ENCODE results near the gene EFNB1. TPM values are rescaled to one million over a fixed set of nuclear protein-coding genes. Genes with fewer than 3 reads are reported as not detected.
"Not testable (repeated sequence)": the region's sequence is repeated elsewhere in the genome, so short reads cannot be mapped to it uniquely, and the experiment has no call there.

Gene EFNB1
- total RNA-seq, 4 donors from 2014 or later = 97.8 to 109 (median 102) TPM

DNA sequence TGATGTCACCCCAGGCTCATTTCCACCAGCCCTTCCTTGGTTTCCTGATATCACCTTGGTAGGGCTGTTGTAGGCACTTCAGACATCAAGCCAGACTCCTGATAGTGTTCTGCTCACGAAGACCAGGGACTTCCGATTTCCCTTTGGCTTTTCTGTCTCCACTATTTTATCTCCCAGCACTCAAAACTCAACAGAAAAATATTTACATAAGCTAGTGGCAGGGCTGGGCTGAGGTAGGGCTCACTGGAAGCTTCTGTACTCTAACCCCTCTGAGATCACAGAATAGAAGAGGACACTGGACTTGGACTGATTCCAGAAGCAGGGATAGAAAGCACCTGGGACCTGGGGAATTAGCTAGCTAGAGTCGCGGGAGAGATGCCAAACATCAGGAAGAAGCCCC is 34.4 kb upstream of the EFNB1 start:
- WGBS, 2 donors = 86 to 97% methylated on average over 4 of the region's 4 CpGs
- no peak for DNase-seq (ENCODE audit: low spot score in 2 of 2)
- H3K4me3 ChIP-seq (ENCODE audit: low read depth, poor library complexity, severe bottlenecking) = no peak overlapping the region
- intact Hi-C loops (cut with DNase I; ENCODE audit: low total_unique reads) = no loop called here
- TF ChIP-seq POLR2A (IDR thresholded peaks at IDR 0.05) = no peak
- TF ChIP-seq, protein P1, sequence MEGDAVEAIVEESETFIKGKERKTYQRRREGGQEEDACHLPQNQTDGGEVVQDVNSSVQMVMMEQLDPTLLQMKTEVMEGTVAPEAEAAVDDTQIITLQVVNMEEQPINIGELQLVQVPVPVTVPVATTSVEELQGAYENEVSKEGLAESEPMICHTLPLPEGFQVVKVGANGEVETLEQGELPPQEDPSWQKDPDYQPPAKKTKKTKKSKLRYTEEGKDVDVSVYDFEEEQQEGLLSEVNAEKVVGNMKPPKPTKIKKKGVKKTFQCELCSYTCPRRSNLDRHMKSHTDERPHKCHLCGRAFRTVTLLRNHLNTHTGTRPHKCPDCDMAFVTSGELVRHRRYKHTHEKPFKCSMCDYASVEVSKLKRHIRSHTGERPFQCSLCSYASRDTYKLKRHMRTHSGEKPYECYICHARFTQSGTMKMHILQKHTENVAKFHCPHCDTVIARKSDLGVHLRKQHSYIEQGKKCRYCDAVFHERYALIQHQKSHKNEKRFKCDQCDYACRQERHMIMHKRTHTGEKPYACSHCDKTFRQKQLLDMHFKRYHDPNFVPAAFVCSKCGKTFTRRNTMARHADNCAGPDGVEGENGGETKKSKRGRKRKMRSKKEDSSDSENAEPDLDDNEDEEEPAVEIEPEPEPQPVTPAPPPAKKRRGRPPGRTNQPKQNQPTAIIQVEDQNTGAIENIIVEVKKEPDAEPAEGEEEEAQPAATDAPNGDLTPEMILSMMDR (IDR thresholded peaks at IDR 0.05) = no peak

DNA sequence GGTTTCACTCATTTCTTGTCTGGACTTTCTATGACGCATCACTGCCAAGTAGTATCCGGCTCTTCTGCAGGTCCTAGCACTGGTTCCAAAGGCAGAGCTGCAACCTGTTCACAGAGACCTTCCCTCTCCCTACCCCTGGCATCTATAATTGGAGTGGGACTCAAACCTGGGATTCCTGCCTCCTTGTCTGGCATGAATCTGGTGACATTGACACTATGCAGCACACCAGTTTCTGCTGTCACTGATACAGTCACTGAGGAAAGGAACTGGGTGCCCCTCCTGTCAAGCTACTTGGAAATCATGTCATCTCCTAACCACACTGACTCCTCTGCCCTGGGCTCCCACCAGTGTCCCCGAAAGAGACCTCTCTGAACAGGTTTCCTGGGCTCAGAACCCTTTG is 33.1 kb upstream of the EFNB1 start:
- TF ChIP-seq, protein P1 (IDR thresholded peaks at IDR 0.05) = no peak
- TF ChIP-seq POLR2A (IDR thresholded peaks at IDR 0.05) = no peak
- no peak overlapping the region for H3K4me3 ChIP-seq (ENCODE audit: low read depth, poor library complexity, severe bottlenecking)
- intact Hi-C loops (cut with DNase I; ENCODE audit: low total_unique reads) = no loop called here
- WGBS, 2 donors = 78 to 83% methylated on average over 3 of the region's 3 CpGs
- no peak for DNase-seq (ENCODE audit: low spot score in 2 of 2)

DNA sequence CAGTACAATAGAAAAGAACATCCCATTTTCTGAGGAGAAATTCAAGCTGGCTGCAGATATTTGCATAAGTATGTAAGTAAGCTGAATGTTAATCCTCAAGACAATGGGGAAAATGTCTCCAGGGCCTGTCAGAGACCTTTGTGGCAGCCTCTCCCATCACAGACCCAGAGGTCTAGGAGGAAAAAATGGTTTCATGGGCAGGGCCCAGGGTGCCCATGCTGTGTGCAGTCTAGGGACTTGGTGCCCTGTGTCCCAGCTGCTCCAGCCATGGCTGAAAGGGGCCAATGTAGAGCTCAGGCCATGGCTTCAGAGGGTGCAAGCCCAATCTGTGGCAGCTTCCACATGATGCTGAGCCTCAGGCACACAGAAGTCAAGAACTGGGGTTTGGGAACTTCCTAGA is 30.4 kb upstream of the EFNB1 start:
- DNase-seq (ENCODE audit: low spot score in 2 of 2); intact Hi-C loops (cut with DNase I; ENCODE audit: low total_unique reads); H3K4me3 ChIP-seq (ENCODE audit: low read depth, poor library complexity, severe bottlenecking): not testable (repeated sequence)

DNA sequence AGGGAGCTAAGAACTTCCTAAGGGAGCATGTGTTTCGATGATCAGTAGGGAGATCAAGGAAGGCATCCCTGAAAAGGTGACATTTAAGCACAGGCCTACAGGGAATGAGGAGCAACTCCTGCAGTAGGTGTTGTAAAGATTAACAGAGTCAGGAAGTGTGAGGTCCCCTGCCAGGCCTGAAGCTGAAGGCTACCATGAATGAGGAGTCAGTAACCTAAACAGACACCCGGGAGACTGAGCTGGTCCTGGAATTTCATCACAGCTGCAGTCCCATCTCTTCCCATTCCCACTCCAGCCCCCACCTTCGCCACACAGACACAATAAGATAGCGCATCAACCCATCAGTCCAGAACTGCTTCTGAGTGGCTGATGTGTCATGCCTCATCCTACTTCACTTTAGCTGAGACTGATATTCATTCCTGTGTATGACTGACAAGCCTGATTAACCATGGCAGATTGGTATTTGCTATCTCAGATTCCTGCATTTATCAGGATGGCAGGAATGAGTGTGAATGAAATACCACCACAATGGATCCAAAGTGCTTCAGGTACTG is 27.0 kb upstream of the EFNB1 start:
- no peak for DNase-seq (ENCODE audit: low spot score in 2 of 2)
- WGBS, 2 donors = 81 to 88% methylated on average over 4 of the region's 4 CpGs
- TF ChIP-seq POLR2A (IDR thresholded peaks at IDR 0.05) = no peak
- TF ChIP-seq, protein P1 (IDR thresholded peaks at IDR 0.05) = no peak
- no peak overlapping the region for H3K4me3 ChIP-seq (ENCODE audit: low read depth, poor library complexity, severe bottlenecking)
- intact Hi-C loops (cut with DNase I; ENCODE audit: low total_unique reads) = no loop called here

DNA sequence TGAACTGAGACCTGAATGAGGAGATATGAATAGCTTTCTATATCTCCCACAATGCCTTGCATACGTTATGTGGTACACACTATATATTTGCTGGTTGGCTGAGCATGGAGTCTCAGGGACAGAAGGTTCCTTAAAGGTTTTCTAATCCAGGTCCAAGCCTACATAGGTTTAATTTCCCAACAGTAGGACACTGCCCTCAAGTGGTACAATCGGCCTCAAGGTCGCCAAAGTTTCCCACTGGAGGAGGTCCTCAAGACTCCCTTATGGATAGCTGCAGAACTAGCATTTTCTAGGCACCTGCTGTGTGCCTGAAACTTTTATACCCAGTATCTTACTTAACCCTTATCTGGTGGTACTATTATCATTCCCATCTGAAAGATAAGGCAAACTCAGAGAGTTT is 21.0 kb upstream of the EFNB1 start:
- WGBS, 2 donors = 30 to 40% methylated on average over 3 of the region's 3 CpGs
- no peak for DNase-seq (ENCODE audit: low spot score in 2 of 2)
- H3K4me3 ChIP-seq (ENCODE audit: low read depth, poor library complexity, severe bottlenecking) = no peak overlapping the region
- TF ChIP-seq POLR2A (IDR thresholded peaks at IDR 0.05) = no peak
- TF ChIP-seq, protein P1 (IDR thresholded peaks at IDR 0.05) = no peak
- intact Hi-C loops (cut with DNase I; ENCODE audit: low total_unique reads) = no loop called here

DNA sequence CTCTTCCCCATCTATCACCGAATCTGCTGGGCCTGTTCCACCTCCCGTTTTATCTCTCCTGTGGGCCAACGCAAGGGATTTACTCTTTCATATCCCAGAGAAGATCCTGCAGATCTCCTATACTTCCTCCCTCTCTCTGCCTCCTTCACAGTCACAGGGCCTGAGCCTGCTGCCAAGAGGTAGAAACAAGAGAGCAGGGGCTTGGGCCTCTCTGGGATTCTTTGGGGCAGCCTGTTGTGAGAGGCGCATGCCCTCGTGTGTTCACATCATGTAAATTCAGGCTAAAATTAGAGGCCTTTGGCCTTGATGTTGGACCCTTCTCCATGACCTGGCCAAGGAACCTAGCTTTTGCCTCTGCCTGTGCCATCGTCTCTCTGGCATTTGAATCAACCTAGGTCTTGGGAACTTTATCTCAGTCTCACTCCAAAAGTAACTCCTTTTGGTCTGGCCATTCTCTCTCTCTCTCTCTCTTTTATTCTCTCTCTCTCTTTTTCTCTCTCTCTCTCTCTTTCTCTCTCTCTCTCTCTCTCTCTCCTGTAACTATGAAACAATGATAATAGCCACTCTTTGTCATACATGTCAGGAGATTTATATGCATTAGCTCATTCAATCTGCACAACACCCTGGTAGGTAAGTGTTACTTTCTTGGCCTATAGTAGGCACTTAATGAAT is 20.0 kb upstream of the EFNB1 start:
- TF ChIP-seq, protein P1 (IDR thresholded peaks at IDR 0.05) = no peak
- TF ChIP-seq POLR2A (IDR thresholded peaks at IDR 0.05) = no peak
- 71 to 88% methylated on average over 6 of the region's 6 CpGs for WGBS, 2 donors
- DNase-seq (ENCODE audit: low spot score in 2 of 2) = no peak
- intact Hi-C loops (cut with DNase I; ENCODE audit: low total_unique reads) = no loop called here
- no peak overlapping the region for H3K4me3 ChIP-seq (ENCODE audit: low read depth, poor library complexity, severe bottlenecking)
